Mucosa of rectum (tissue), 2 donors: ENCODE measurements around the gene MATR3.

Experiments
- H3K27ac ChIP-seq, 2 donors: one replicate each; pipeline ENCODE4 v1.7.0; 2013; ENCODE audit warnings: inconsistent platforms in 2 of 2, low read depth in 2 of 2, low read length in 2 of 2
- H3K27me3 ChIP-seq, 2 donors: one replicate each; pipeline ENCODE4 v1.7.0; 2013; ENCODE audit warnings: low read length in 2 of 2; ENCODE audit not compliant: control insufficient read depth in 2 of 2, insufficient read depth in 2 of 2
- H3K36me3 ChIP-seq, 2 donors: one replicate each; pipeline ENCODE4 v1.7.0; 2013; ENCODE audit warnings: low read length in 2 of 2; ENCODE audit not compliant: control insufficient read depth in 2 of 2, insufficient read depth in 2 of 2
- H3K4me1 ChIP-seq, 2 donors: one replicate each; pipeline ENCODE4 v1.7.0; 2013; ENCODE audit warnings: low read length in 2 of 2, mild to moderate bottlenecking in 1 of 2; ENCODE audit not compliant: control insufficient read depth in 2 of 2, insufficient read depth in 2 of 2
- H3K4me3 ChIP-seq, 2 donors: one replicate each; pipeline ENCODE4 v1.7.0; 2013; ENCODE audit warnings: low read length in 2 of 2
- H3K9ac ChIP-seq, 2 donors: one replicate each; pipeline ENCODE4 v1.7.0; 2013; ENCODE audit warnings: low read length in 2 of 2, low read depth in 1 of 2, mild to moderate bottlenecking in 1 of 2
- H3K9me3 ChIP-seq, 2 donors: one replicate each; pipeline ENCODE4 v1.7.0; 2013; ENCODE audit warnings: low read length in 2 of 2; ENCODE audit not compliant: control insufficient read depth in 2 of 2
- donor health status: healthy.
- donor health status: Normal muscosa, but diverticular disease.

MATR3 gene

DNA sequence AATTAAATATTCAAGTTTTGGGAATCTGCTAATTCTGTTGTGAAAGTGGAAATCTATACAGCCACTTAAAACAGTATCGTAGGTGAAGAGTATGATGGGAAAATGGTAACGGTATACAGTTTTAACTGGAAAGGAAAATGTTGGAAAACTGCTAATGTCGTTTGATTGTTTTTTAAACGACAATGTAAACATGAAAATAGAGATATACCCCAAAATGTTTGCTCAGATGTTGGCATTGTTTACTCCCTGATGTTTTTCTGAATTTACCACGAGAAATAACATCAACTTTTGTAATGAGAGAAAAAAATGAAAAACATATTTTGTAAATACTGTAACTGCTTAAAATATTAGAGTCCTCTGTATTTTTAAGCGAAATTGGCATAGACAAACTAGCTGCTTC, 2.7 kb downstream of the MATR3 start:
- Histone ChIP-seq H3K9me3 (no peaks in the 10 kb centered on the region), H3K27ac (no peak overlapping the region), H3K36me3 (no peaks in the 10 kb centered on the region), H3K9ac (no peak overlapping the region), H3K27me3 (no peaks in the 10 kb centered on the region), H3K4me3 (peak overlapping the region in 1 of 2 donors; percentile 37), H3K4me1 (peaks cover 22 to 35% of the 10 kb centered on the region in 2 donors)

DNA sequence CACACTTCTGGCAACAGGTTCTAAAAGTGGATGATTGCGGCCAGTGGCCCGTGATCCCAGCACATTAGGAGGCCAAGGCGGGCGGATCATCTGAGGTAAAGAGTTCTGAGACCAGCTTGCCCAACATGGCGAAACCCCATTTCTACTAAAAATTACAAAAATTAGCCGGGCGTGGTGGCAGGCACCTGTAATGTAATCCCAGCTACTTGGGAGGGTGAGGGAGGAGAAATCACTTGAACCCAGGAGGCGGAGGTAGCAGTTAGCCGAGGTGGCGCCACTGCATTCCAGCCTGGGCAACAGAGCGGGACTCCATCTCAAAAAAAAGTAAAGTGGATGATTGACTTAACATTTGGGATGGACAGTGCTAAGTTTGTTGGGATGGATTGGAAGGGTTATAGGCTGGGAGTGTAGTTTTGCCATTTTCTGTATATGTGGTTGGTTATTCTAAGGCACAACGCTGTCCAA, 3.4 kb downstream of the MATR3 start:
- no peaks in the 10 kb centered on the region for H3K9me3 ChIP-seq
- H3K27me3 ChIP-seq = no peaks in the 10 kb centered on the region
- H3K4me3 ChIP-seq = peak overlapping the region in 1 of 2 donors; percentile 37
- no peak overlapping the region for H3K27ac ChIP-seq
- no peaks in the 10 kb centered on the region for H3K36me3 ChIP-seq
- peaks cover 22 to 36% of the 10 kb centered on the region in 2 donors for H3K4me1 ChIP-seq
- H3K9ac ChIP-seq = no peak overlapping the region

DNA sequence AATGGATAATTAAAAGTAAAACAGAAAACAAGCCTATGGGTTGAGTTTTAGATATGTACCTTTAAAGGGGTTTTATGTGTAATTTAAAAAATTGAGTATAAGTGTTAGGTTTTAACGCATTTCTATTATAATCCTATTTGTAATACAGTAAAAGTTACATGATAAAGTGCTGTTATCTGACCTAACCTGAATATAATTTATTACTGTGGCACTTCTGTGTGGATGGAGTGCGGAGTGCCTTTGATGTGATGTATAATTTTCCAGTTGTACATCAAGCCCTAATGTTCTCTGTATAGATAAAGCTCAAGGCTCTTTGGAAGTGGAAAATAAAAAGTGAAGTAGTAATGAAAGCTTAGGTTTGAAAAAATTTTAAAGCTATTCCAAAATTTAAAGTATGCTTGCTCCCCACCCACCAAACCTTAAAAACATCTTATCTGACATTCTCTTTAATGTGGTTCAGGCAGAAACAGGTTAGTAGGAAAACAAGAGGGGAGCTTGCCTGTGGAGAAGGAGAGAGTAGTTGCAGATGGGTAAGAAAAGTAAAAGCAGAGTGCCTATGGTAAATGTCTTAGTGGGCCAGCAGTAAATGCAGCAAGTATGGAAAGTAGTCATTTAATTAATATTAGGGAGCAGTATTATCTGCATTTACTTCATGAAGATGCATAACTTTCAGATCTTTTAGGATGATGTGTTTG, 4.0 kb downstream of the MATR3 start:
- Histone ChIP-seq H3K4me3 (peak overlapping the region in 1 of 2 donors; percentile 9), H3K4me1 (peaks cover 22 to 37% of the 10 kb centered on the region in 2 donors), H3K36me3 (no peaks in the 10 kb centered on the region), H3K9ac (no peak overlapping the region), H3K27me3 (no peaks in the 10 kb centered on the region), H3K9me3 (no peaks in the 10 kb centered on the region), H3K27ac (no peak overlapping the region)

DNA sequence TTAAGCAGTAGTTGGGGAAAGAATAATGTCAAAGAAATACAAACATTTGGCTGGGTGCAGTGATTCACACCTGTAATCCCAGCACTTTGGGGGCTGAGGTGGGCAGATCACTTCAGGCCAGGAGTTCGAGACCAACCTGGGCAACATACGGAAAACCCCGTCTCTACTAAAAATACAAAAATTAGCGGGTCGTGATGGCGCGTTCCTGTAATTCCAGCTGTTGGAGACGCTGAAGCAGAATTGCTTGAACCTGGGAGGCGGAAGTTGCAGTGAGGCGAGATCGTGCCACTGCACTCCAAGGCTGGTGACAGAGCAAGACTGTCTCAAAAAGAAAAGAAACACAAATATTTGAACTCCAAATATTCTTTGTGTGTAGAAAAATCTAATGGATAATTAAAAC, 4.7 kb downstream of the MATR3 start:
- no peaks in the 10 kb centered on the region for H3K36me3 ChIP-seq
- H3K27me3 ChIP-seq = no peaks in the 10 kb centered on the region
- H3K4me3 ChIP-seq = peak overlapping the region in 1 of 2 donors; percentile 9
- peaks cover 18 to 35% of the 10 kb centered on the region in 2 donors for H3K4me1 ChIP-seq
- H3K27ac ChIP-seq = no peak overlapping the region
- no peaks in the 10 kb centered on the region for H3K9me3 ChIP-seq
- H3K9ac ChIP-seq = no peak overlapping the region

DNA sequence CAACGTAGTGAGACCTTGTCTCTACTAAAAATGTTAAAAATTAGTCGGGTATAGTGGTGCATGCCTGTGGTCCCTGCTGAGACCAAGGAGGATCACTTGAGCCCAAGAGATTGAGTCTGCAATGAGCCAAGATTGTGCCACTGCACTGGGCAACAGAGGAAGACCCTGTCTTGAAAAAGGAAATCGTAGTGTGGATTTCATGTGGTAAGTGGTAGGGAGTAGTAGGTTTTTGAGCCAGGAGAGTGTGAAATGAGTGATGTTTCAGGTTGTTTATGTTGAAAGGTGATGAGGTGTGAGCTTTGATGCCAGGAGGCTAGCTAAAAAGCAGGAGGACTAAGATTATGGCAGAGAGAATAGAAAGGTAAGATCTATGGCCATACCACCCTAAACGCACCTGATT, 5.9 kb downstream of the MATR3 start:
- H3K27me3 ChIP-seq = no peaks in the 10 kb centered on the region
- peaks cover 18 to 34% of the 10 kb centered on the region in 2 donors for H3K4me1 ChIP-seq
- no peaks in the 10 kb centered on the region for H3K9me3 ChIP-seq
- H3K9ac ChIP-seq = no peak overlapping the region
- no peaks in the 10 kb centered on the region for H3K36me3 ChIP-seq
- no peak overlapping the region for H3K27ac ChIP-seq
- H3K4me3 ChIP-seq = no peak overlapping the region

DNA sequence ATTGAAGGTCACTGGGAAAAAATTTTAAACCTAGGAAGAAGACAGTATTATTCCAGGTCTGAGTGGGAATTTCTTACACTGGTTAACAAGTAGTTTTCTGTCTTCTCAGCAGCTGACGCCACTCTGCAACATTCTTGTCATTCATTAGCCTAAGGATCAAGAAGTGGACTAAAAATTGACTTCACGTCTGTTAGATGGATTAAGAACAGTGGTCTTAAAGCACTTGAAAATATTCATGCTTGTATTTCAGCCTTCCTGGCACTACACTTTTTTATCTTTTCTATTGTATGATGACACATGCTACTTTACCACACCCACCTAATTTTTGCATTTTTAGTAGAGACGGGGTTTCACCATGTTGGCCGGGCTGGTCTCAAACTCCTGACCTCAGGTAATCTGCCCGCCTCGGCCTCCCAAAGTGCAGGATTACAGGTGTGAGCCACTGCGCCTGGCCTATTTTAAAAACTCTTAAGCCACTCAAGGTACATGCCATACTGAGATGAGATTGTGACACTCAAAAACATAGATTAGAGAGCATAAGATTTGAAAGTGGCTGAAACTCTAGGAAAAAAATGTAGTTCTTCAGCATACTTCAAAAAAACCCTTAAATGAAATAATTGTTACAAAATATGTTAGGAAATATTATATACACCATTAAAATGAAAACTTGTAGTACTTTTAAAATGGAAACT, 8.4 kb downstream of the MATR3 start:
- no peaks in the 10 kb centered on the region for H3K9me3 ChIP-seq
- no peak overlapping the region for H3K27ac ChIP-seq
- H3K36me3 ChIP-seq = no peaks in the 10 kb centered on the region
- H3K9ac ChIP-seq = no peak overlapping the region
- no peaks in the 10 kb centered on the region for H3K27me3 ChIP-seq
- H3K4me3 ChIP-seq = no peak overlapping the region
- H3K4me1 ChIP-seq = peaks cover 13 to 25% of the 10 kb centered on the region in 2 donors

DNA sequence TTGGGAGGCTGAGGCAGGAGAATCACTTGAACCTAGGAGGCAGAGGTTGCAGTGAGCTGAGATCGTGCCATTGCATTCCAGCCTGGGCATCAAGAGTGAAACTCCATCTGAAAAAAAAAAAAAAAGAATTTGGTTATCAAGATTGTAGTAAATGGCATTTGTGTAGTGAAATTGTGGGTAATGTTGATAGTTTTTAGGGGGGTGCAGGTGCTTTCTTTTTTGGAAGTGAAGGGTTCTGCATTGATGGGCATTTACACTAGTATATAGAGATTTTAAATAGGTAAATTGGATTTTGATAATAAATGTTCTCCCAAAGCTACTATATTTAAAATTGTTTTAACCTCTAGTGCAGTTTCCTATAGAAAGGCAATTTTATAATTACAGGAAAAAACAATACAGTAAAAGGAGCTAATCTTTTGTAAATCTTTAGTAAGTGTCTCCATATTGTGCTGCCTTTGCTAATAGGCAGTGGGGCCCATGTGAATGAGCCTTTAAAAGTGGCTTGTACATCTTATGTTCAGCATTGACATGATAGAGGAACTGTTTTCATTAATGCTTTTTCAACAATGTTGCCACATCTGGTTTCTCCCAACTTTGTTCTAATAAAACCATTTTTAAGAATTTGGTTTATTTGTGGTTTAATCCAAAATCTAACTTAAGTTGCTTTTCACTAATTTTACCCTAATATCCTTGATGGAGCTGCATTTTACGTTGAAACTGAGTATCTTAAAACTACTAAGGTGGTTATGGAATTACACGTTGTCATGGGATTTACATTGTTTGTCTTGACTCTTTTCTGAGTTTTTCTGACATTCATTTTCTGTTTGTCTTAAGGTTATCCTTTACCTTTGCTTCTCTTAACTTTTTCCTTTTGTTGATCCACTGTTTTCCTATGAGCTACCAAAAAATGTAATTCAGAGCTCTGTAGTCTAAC, 11.1 kb downstream of the MATR3 start:
- Histone ChIP-seq H3K36me3 (no peaks in the 10 kb centered on the region), H3K27ac (no peak overlapping the region), H3K9ac (no peak overlapping the region), H3K27me3 (no peaks in the 10 kb centered on the region), H3K9me3 (no peaks in the 10 kb centered on the region), H3K4me3 (no peak overlapping the region), H3K4me1 (peaks cover 9% of the 10 kb centered on the region in 2 donors)

DNA sequence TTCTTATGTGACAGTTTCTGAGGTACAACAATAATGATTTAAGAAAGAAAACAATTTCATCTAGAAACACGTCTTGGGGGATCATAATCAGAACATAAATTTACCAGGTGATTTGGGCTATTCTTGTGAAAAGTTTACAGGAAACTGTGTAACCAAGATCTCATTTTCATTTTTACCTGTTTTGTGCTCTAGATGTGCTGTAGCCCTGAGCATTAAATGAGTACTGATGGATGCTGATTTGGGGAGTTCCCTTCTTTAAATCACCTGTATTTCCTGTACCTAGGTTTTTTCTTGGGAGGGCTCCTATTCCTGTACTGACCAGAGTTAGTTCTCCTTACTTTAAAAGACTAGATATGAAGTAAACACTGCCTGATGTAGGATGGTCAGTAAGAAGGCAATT, 12.7 kb downstream of the MATR3 start:
- Histone ChIP-seq H3K4me1 (peaks cover 6 to 12% of the 10 kb centered on the region in 2 donors), H3K9ac (no peak overlapping the region), H3K36me3 (no peaks in the 10 kb centered on the region), H3K27me3 (no peaks in the 10 kb centered on the region), H3K27ac (no peak overlapping the region), H3K4me3 (no peak overlapping the region), H3K9me3 (no peaks in the 10 kb centered on the region)

DNA sequence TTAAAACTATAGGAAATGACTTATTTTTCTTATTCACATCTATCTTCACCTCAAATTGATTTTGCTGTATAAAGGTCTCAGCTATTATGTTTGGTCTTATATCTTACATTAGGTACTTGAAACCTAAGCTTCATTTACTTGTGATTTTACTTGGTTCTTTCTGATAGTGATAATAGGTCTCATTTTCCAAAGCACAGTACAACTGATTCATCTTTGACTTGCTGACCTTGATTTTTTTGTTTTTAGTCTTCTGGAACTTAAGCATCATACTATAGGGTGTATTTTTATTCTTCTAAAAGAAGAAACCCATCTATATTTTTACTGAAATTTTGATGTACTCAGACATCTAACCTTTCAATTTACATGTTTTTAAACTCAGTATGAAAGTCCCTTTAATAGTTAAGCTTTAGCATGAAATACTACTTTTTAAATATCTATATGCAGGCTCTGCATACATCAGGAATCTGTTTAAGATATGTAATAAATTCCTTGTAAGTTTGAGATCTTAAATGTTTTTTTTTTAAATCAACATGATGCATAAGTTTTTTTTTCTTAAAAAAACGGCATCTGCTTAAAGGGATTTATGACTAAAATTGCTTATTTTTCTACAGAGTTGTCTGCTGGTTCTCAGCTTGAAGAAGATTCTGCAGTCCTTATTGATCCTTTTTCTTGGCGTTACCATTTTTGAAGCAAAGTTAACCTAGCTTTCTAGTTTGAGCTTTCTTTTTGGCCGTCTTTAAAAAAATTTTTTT, 13.3 kb downstream of the MATR3 start:
- H3K36me3 ChIP-seq = no peaks in the 10 kb centered on the region
- H3K27ac ChIP-seq = no peak overlapping the region
- H3K4me3 ChIP-seq = no peak overlapping the region
- H3K27me3 ChIP-seq = no peaks in the 10 kb centered on the region
- H3K9ac ChIP-seq = no peak overlapping the region
- H3K9me3 ChIP-seq = no peaks in the 10 kb centered on the region
- peaks cover 7 to 12% of the 10 kb centered on the region in 2 donors for H3K4me1 ChIP-seq
